Neuronal stem cell (in vitro differentiated cells): ENCODE data around the gene SGF29.
"Not testable (repeated sequence)": the region's sequence is repeated elsewhere in the genome, so short reads cannot be mapped to it uniquely, and the experiment has no call there.

Source experiments
- DNase-seq: peaks from one replicate; pipeline ENCODE4 v3.0.0-alpha.2; 2013; ENCODE audit warnings: low spot score
- H2AFZ ChIP-seq: one replicate; pipeline ENCODE4 v1.6.1; 2013; ENCODE audit warnings: mild to moderate bottlenecking, low read length, inconsistent platforms
- H2AK5ac ChIP-seq: 2 replicates; pipeline ENCODE4 v1.6.1; 2013; ENCODE audit warnings: low read depth, mild to moderate bottlenecking, inconsistent platforms, low read length, moderate library complexity, mixed read lengths
- H2BK120ac ChIP-seq: 2 replicates; pipeline ENCODE4 v1.6.1; 2013; ENCODE audit warnings: low read depth, mild to moderate bottlenecking, inconsistent platforms, low read length, moderate library complexity, mixed read lengths
- H2BK12ac ChIP-seq: one replicate; pipeline ENCODE4 v1.6.1; 2013; ENCODE audit warnings: low read length, inconsistent platforms
- H2BK15ac ChIP-seq: 2 replicates; pipeline ENCODE4 v1.6.1; 2013; ENCODE audit warnings: mild to moderate bottlenecking, low read length, inconsistent platforms, mixed read lengths
- H2BK5ac ChIP-seq: one replicate; pipeline ENCODE4 v1.6.1; 2013; ENCODE audit warnings: inconsistent platforms, mild to moderate bottlenecking, low read length, moderate library complexity
- H3K14ac ChIP-seq: one replicate; pipeline ENCODE4 v1.6.1; 2013; ENCODE audit warnings: low read length, inconsistent platforms
- H3K18ac ChIP-seq: 2 replicates; pipeline ENCODE4 v1.6.1; 2013; ENCODE audit warnings: low read length, inconsistent platforms
- H3K23ac ChIP-seq: 2 replicates; pipeline ENCODE4 v1.6.1; 2013; ENCODE audit warnings: low read depth, mild to moderate bottlenecking, mixed read lengths, low read length, inconsistent platforms; ENCODE audit not compliant: poor library complexity
- H3K27ac ChIP-seq: replicated peaks from 3 replicates; pipeline ENCODE4 v1.5.1; 2013; ENCODE audit warnings: low read length, inconsistent platforms
- H3K27me3 ChIP-seq, 3 experiments: 2 replicates each; pipeline ENCODE4 v1.6.1; 2013; ENCODE audit warnings: low read length in 3 of 3, mild to moderate bottlenecking in 2 of 3, inconsistent platforms in 1 of 3, low read depth in 1 of 3, mixed read lengths in 1 of 3, moderate library complexity in 1 of 3; ENCODE audit not compliant: control insufficient read depth in 3 of 3, insufficient read depth in 3 of 3
- H3K36me3 ChIP-seq, 2 donors: replicated peaks in 1 of 2; 2 replicates each; pipeline ENCODE4 v1.6.1; 2013; ENCODE audit warnings: low read length in 2 of 2; ENCODE audit not compliant: control insufficient read depth in 2 of 2, insufficient read depth in 2 of 2
- H3K4ac ChIP-seq: 2 replicates; pipeline ENCODE4 v1.6.1; 2013; ENCODE audit warnings: inconsistent platforms, mild to moderate bottlenecking, low read length, moderate library complexity
- H3K4me1 ChIP-seq, 2 donors: 1 replicate in 1 of 2; 2 replicates in 1 of 2; pipeline ENCODE4 v1.6.1; 2013; ENCODE audit warnings: low read length in 2 of 2, low read depth in 1 of 2; ENCODE audit not compliant: control insufficient read depth in 2 of 2, insufficient read depth in 1 of 2
- H3K4me2 ChIP-seq: one replicate; pipeline ENCODE4 v1.6.1; 2013; ENCODE audit warnings: mild to moderate bottlenecking, low read length, inconsistent platforms; ENCODE audit not compliant: insufficient read depth, poor library complexity, severe bottlenecking
- H3K4me3 ChIP-seq, 2 donors: 2 replicates each; pipeline ENCODE4 v1.5.1; 2013; ENCODE audit warnings: low read length in 2 of 2, mild to moderate bottlenecking in 2 of 2, inconsistent platforms in 1 of 2, moderate library complexity in 1 of 2
- H3K79me1 ChIP-seq: one replicate; pipeline ENCODE4 v1.6.1; 2013; ENCODE audit warnings: low read depth, mild to moderate bottlenecking, inconsistent platforms, low read length, moderate library complexity
- H3K9ac ChIP-seq: one replicate; pipeline ENCODE4 v1.6.1; 2013; ENCODE audit warnings: mild to moderate bottlenecking, low read depth, low read length, inconsistent platforms; ENCODE audit not compliant: poor library complexity
- H3K9me3 ChIP-seq, 2 donors: replicated peaks in 1 of 2; 2 replicates each; pipeline versions ENCODE3 to v1.6.1; 2013; ENCODE audit warnings: low read length in 2 of 2, mild to moderate bottlenecking in 2 of 2, inconsistent platforms in 1 of 2, low read depth in 1 of 2, mixed read lengths in 1 of 2, moderate library complexity in 1 of 2; ENCODE audit not compliant: control insufficient read depth in 2 of 2, insufficient read depth in 1 of 2
- H4K8ac ChIP-seq: one replicate; pipeline ENCODE4 v1.6.1; 2013; ENCODE audit warnings: low read depth, mild to moderate bottlenecking, inconsistent platforms, low read length, moderate library complexity
- H4K91ac ChIP-seq: one replicate; pipeline ENCODE4 v1.6.1; 2013; ENCODE audit warnings: low read length, low read depth, mild to moderate bottlenecking, inconsistent platforms; ENCODE audit not compliant: poor library complexity
- WGBS, 2 donors: extraction: QIAGEN DNeasy Blood & Tissue Kit; methylation state at CpG; one replicate each; pipeline ENCODE4 v1.1.7; 2013; ENCODE audit warnings: missing lambda C conversion rate in 2 of 2, mixed read lengths in 1 of 2; ENCODE audit not compliant: insufficient read length in 2 of 2, insufficient replicate concordance in 1 of 2; ENCODE audit errors: extremely low coverage in 2 of 2; 5-methylcytosine and 5-hydroxymethylcytosine counted together

SGF29 gene

GRCh38 chr16:28637765-28638164, 84.0 kb downstream of the SGF29 start, which contains the start of gene NPIPB8:
TSS of gene NPIPB8 (plus strand) at chr16:28638065. CDS start at chr16:28638361, 296 bp downstream.
- H3K4me1 ChIP-seq, DNase-seq, H3K27me3 ChIP-seq, H3K4me2 ChIP-seq, H3K18ac ChIP-seq, H2BK12ac ChIP-seq, H2BK5ac ChIP-seq, H3K14ac ChIP-seq, H2AFZ ChIP-seq, H3K27ac ChIP-seq, H3K9ac ChIP-seq, H3K36me3 ChIP-seq, H3K79me1 ChIP-seq, H3K4ac ChIP-seq, H3K23ac ChIP-seq, H2BK15ac ChIP-seq, H4K8ac ChIP-seq, H2AK5ac ChIP-seq, H3K9me3 ChIP-seq, H4K91ac ChIP-seq, H3K4me3 ChIP-seq, H2BK120ac ChIP-seq: not testable (repeated sequence)
- no CpG with 5 or more reads among the region's 1 CpG for WGBS, 2 donors

GRCh38 chr16:28638359-28638758, 84.6 kb downstream of the SGF29 start:
- not testable (repeated sequence) for H3K27me3 ChIP-seq, H2AFZ ChIP-seq, H3K79me1 ChIP-seq, H2BK15ac ChIP-seq, H3K9ac ChIP-seq, H2BK5ac ChIP-seq, DNase-seq, H3K14ac ChIP-seq, H3K18ac ChIP-seq, H3K4ac ChIP-seq, H3K4me3 ChIP-seq, H2BK120ac ChIP-seq, H2AK5ac ChIP-seq, H3K4me1 ChIP-seq, H4K8ac ChIP-seq, H3K23ac ChIP-seq, H2BK12ac ChIP-seq, H4K91ac ChIP-seq, H3K27ac ChIP-seq, H3K9me3 ChIP-seq, H3K36me3 ChIP-seq, H3K4me2 ChIP-seq
- no CpG with 5 or more reads among the region's 5 CpGs for WGBS, 2 donors

GRCh38 chr16:28639959-28640358, 86.2 kb downstream of the SGF29 start:
- H3K36me3 ChIP-seq, H3K4me1 ChIP-seq, H3K9me3 ChIP-seq, H3K79me1 ChIP-seq, H3K9ac ChIP-seq, H3K14ac ChIP-seq, DNase-seq, H3K18ac ChIP-seq, H2AFZ ChIP-seq, H3K23ac ChIP-seq, H3K27ac ChIP-seq, H3K4ac ChIP-seq, H4K8ac ChIP-seq, H2BK15ac ChIP-seq, H2BK120ac ChIP-seq, H2BK5ac ChIP-seq, H2AK5ac ChIP-seq, H3K4me2 ChIP-seq, H2BK12ac ChIP-seq, H3K27me3 ChIP-seq, H3K4me3 ChIP-seq, H4K91ac ChIP-seq: not testable (repeated sequence)
- no CpG with 5 or more reads among the region's 2 CpGs for WGBS, 2 donors
